DND-41 (cell line): Measurements from ENCODE around the gene VTI1B.

Experiments used
- ATAC-seq: fragments of 200-7000 bp; cut with Tn5 transposase; 3 replicates; pipeline ENCODE4 v1.9.1; 2021; ENCODE audit warnings: low read depth; ENCODE audit not compliant: insufficient read depth
- DNase-seq: peaks from one replicate; pipeline ENCODE4 v3.0.0-alpha.2; 2020
- H2AFZ ChIP-seq: 2 replicates; pipeline ENCODE4 v1.6.0; 2012; ENCODE audit warnings: low read depth, low read length
- H3K27ac ChIP-seq: 2 replicates; pipeline ENCODE4 v1.5.1; 2012; ENCODE audit warnings: low read length, inconsistent platforms
- H3K27me3 ChIP-seq: fragments of 200-600 bp; sonication (generic); 2 replicates; pipeline ENCODE4 v1.6.0; 2012; ENCODE audit warnings: low read length, mild to moderate bottlenecking, inconsistent platforms; ENCODE audit not compliant: insufficient read depth, poor library complexity
- H3K36me3 ChIP-seq: 2 replicates; pipeline ENCODE4 v1.5.1; 2012; ENCODE audit warnings: low read length, inconsistent platforms; ENCODE audit not compliant: insufficient read depth
- H3K4me1 ChIP-seq: 2 replicates; pipeline ENCODE4 v1.5.1; 2012; ENCODE audit warnings: mild to moderate bottlenecking, low read length; ENCODE audit not compliant: insufficient read depth
- H3K4me2 ChIP-seq: 2 replicates; pipeline ENCODE4 v1.6.0; 2012; ENCODE audit warnings: mild to moderate bottlenecking, moderate library complexity, low read length, inconsistent platforms; ENCODE audit not compliant: insufficient read depth
- H3K4me3 ChIP-seq, 2 experiments: fragments of 200-600 bp in 1 of 2; shearing (Covaris generic) in 1 of 2; 2 replicates each; pipeline ENCODE4 v1.5.1; 2012 to 2016; ENCODE audit warnings: inconsistent platforms in 2 of 2, low read length in 2 of 2, mild to moderate bottlenecking in 2 of 2, low read depth in 1 of 2, moderate library complexity in 1 of 2
- H3K79me2 ChIP-seq: 2 replicates; pipeline ENCODE4 v1.6.0; 2012; ENCODE audit warnings: low read length, inconsistent platforms; ENCODE audit not compliant: insufficient read depth
- H3K9ac ChIP-seq: 2 replicates; pipeline ENCODE4 v1.6.0; 2012; ENCODE audit warnings: low read depth, mild to moderate bottlenecking, inconsistent platforms, low read length, moderate library complexity
- H3K9me3 ChIP-seq: 2 replicates; pipeline ENCODE4 v1.5.1; 2012; ENCODE audit warnings: low read length, moderate library complexity, mild to moderate bottlenecking, inconsistent platforms; ENCODE audit not compliant: insufficient read depth, severe bottlenecking
- H4K20me1 ChIP-seq: 2 replicates; pipeline ENCODE4 v1.6.0; 2012; ENCODE audit warnings: low read length; ENCODE audit not compliant: insufficient read depth
- EZH2 ChIP-seq: IDR thresholded peaks from 3 replicates; pipeline ENCODE4 v1.6.1; 2012; ENCODE audit warnings: borderline replicate concordance, low read depth, mild to moderate bottlenecking, moderate library complexity, low read length, inconsistent platforms; ENCODE audit not compliant: severe bottlenecking
- TF ChIP-seq, protein P1 (sequence below): IDR thresholded peaks from 2 replicates; pipeline ENCODE4 v1.5.1; 2012; ENCODE audit warnings: borderline replicate concordance, low read length, moderate library complexity, mild to moderate bottlenecking; ENCODE audit not compliant: poor library complexity, severe bottlenecking; ENCODE audit errors: extremely low read depth

VTI1B gene

DNA sequence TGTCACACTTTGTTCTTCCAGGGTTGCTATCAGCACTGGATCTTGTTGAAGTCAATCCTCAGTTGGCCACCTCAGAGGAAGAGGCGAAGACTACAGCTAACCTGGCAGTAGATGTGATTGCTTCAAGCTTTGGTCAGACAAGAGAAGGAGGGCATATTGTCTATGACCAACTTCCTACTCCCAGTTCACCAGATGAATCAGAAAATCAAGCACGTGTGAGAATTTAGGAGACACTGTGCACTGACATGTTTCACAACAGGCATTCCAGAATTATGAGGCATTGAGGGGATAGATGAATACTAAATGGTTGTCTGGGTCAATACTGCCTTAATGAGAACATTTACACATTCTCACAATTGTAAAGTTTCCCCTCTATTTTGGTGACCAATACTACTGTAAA, 23.7 kb downstream of the VTI1B start:
- H3K4me3 ChIP-seq = no peak overlapping the region
- no peaks in the 10 kb centered on the region for H3K4me1 ChIP-seq
- no peak overlapping the region for H3K4me2 ChIP-seq
- H3K9me3 ChIP-seq = no peaks in the 10 kb centered on the region
- TF ChIP-seq EZH2 = no peak
- TF ChIP-seq, protein P1, sequence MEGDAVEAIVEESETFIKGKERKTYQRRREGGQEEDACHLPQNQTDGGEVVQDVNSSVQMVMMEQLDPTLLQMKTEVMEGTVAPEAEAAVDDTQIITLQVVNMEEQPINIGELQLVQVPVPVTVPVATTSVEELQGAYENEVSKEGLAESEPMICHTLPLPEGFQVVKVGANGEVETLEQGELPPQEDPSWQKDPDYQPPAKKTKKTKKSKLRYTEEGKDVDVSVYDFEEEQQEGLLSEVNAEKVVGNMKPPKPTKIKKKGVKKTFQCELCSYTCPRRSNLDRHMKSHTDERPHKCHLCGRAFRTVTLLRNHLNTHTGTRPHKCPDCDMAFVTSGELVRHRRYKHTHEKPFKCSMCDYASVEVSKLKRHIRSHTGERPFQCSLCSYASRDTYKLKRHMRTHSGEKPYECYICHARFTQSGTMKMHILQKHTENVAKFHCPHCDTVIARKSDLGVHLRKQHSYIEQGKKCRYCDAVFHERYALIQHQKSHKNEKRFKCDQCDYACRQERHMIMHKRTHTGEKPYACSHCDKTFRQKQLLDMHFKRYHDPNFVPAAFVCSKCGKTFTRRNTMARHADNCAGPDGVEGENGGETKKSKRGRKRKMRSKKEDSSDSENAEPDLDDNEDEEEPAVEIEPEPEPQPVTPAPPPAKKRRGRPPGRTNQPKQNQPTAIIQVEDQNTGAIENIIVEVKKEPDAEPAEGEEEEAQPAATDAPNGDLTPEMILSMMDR = no peak
- no peaks in the 10 kb centered on the region for H3K79me2 ChIP-seq
- H3K27ac ChIP-seq = no peak overlapping the region
- no peaks in the 10 kb centered on the region for H4K20me1 ChIP-seq
- no peak overlapping the region for H3K9ac ChIP-seq
- H2AFZ ChIP-seq = no peak overlapping the region
- H3K36me3 ChIP-seq = peaks cover 94% of the 10 kb centered on the region
- ATAC-seq = no peak
- no peak for DNase-seq
- no peaks in the 10 kb centered on the region for H3K27me3 ChIP-seq

DNA sequence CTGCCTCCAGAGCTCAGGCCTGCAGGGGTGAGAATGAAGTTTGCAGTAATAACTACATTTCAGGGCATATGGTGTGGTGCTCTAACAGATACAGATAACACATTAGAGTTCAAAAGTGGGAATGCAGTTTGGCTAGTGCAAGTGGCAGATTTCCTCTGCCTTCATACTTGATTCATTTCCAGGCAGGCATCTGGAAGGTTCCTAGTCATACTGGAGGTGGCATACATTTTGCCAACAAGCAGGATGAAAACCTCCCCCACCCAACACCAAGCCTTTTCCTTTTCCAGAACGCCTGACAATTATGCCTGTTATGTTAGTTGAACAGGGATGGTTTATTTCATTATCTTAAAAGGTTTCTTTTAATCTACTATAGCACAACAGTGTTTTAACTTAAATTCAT, 24.3 kb downstream of the VTI1B start:
- Histone ChIP-seq H3K9ac (no peak overlapping the region), H3K27ac (no peak overlapping the region), H3K79me2 (no peaks in the 10 kb centered on the region), H3K27me3 (no peaks in the 10 kb centered on the region), H3K4me3 (no peak overlapping the region), H2AFZ (no peak overlapping the region), H3K9me3 (no peaks in the 10 kb centered on the region), H3K4me2 (no peak overlapping the region), H3K4me1 (no peaks in the 10 kb centered on the region), H4K20me1 (no peaks in the 10 kb centered on the region), H3K36me3 (peaks cover 93% of the 10 kb centered on the region)
- ATAC-seq (no peak), DNase-seq (no peak)
- TF ChIP-seq, protein P1 = no peak
- TF ChIP-seq EZH2 = no peak

DNA sequence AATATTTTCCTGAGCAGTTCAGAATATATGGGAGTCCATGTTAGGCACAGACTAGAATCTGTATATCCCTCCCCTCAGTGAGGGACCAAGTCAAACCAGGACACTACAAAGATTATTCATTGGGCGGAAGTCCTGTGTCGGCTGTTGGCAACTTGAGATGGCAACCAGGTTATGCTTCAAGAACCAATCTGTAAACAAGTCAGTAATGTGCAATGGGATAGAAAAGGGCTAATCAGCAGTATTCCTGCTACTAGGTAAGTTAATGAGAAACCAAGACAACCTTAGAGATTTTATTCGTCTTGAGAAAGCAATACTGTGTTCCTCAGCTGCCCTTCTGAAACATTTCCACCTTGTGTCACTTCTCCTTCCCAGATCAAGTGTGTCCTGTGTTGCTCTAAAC, 28.3 kb downstream of the VTI1B start:
- no peaks in the 10 kb centered on the region for H3K79me2 ChIP-seq
- H3K9me3 ChIP-seq = no peaks in the 10 kb centered on the region
- no peak overlapping the region for H3K9ac ChIP-seq
- no peak overlapping the region for H3K4me2 ChIP-seq
- no peaks in the 10 kb centered on the region for H3K27me3 ChIP-seq
- no peak for TF ChIP-seq EZH2
- TF ChIP-seq, protein P1 = no peak
- DNase-seq = no peak
- H3K27ac ChIP-seq = no peak overlapping the region
- H3K4me3 ChIP-seq = no peak overlapping the region
- H4K20me1 ChIP-seq = no peaks in the 10 kb centered on the region
- peaks cover 56% of the 10 kb centered on the region for H3K36me3 ChIP-seq
- H2AFZ ChIP-seq = no peak overlapping the region
- no peak for ATAC-seq
- no peaks in the 10 kb centered on the region for H3K4me1 ChIP-seq

DNA sequence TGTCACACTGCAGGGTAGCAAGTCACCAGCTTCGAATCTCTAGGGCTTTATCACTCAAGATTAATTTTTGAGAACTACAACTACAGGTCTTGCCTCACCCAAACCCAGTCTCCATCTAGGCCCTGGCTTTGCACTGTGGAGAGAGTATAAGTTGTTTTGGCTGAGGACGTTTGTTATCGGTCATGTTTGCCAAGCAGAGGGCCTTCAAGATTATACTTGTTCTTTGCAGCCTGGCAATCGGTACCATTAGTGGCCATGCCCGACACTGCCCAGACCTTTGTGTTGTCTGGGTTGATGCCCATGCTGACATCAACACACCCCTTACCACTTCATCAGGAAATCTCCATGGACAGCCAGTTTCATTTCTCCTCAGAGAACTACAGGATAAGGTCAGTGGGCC, 29.0 kb downstream of the VTI1B start:
- TF ChIP-seq, protein P1 = no peak
- no peak for TF ChIP-seq EZH2
- H3K4me3 ChIP-seq = no peak overlapping the region
- H3K27ac ChIP-seq = no peak overlapping the region
- DNase-seq (no peak), ATAC-seq (no peak)
- H3K4me1 ChIP-seq = no peaks in the 10 kb centered on the region
- H4K20me1 ChIP-seq = no peaks in the 10 kb centered on the region
- H3K79me2 ChIP-seq = no peaks in the 10 kb centered on the region
- H2AFZ ChIP-seq = no peak overlapping the region
- H3K36me3 ChIP-seq = peaks cover 48% of the 10 kb centered on the region
- H3K9ac ChIP-seq = no peak overlapping the region
- no peaks in the 10 kb centered on the region for H3K9me3 ChIP-seq
- no peak overlapping the region for H3K4me2 ChIP-seq
- H3K27me3 ChIP-seq = no peaks in the 10 kb centered on the region
